ENCODE data around the gene ARNT2.

Gene ARNT2

GRCh38 chr15:80517290-80517689 lies 113.1 kb downstream of the ARNT2 start:
- no peak for DNase-seq (ENCODE audit: low read depth)

DNA sequence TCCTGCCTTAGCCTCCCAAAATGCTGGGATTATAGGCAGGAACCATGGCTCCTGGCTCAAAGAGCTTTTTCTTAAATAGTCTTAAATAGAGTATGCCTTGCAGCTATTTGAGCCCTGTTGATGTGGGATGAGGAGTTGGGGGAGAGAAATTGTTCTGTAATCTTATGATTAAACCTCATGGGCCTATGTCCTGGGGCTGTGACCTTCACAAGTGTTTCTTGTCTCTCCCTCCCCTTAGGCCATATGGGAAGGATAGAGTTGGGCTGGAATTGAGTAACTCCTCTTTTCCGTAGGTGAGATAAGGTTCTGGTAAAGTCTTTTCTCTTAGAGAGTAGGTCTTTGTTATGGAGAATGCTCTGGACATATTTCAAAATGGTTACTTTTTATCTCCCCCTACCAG lies 114.3 kb downstream of the ARNT2 start:
- no peak for DNase-seq (ENCODE audit: low read depth)

DNA sequence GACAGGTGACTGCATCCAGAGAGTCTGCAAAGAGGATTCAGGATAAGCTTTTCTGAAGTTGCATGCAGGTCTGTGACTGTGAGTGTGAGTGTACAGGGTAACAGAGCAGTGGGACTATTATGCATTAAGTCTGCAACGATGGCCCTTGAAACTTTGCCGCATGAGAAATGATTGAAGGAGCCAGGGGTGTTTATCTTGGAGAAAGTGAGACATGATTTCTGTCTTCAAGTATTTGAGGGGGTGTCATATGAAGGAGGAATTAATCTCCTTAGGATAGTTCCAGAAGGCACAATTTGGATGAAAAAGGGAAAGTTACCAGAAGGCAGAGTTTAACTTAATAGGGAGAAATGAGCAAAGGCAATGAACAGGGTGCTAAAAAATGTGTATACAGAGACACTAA lies 119.6 kb downstream of the ARNT2 start:
- DNase-seq (ENCODE audit: low read depth), result no peak

- no peak for DNase-seq (ENCODE audit: low read depth)
These were observed 121.7 kb downstream of the ARNT2 start for GRCh38 chr15:80525853-80526252.

- no peak for DNase-seq (ENCODE audit: low read depth)
These were observed 122.6 kb downstream of the ARNT2 start for GRCh38 chr15:80526556-80527340.

DNA sequence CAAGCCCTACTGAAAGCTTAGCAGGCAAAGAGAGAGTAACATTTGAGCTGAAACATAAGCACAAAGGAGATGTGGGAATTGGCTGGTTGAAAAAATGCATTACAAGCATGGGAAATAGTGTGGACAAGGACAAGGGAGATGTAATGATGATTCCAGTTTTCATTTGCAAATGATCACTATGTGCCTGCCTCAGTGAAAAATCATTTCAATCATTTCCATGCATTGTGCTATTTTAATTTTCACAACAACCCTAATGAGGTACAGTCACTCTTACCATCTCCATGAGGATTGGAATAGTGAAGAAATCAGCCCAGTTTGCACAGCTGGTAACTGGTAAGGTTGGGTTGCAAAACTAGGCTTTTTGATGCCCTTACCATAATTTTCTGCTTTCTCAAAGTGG lies 123.2 kb downstream of the ARNT2 start:
- no peak for DNase-seq (ENCODE audit: low read depth)

DNA sequence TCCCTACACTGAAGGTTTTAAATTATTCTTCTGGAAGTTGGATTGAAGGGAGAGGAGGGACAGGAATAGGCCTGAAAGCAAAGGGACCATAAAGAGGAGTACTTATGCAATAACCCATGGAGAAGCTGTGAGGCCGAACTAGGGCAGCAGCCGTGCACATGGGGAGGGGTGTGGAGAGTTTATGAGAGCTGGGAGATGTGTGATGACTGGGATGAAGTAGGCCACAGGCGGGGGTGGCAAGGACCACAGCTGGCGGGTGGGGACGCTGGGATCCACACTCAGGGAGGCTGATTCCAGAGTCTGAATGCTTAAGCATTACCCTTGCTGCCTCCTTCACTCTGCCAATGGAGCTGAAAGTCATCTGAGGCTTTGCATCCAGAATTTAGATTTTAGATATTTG lies 123.8 kb downstream of the ARNT2 start:
- DNase-seq (ENCODE audit: low read depth), result no peak

- no peak for DNase-seq (ENCODE audit: low read depth)
These were observed 126.7 kb downstream of the ARNT2 start for GRCh38 chr15:80530737-80531365.

GRCh38 chr15:80531388-80531787 lies 127.2 kb downstream of the ARNT2 start:
- DNase-seq (ENCODE audit: low read depth), result no peak

GRCh38 chr15:80531796-80532195 lies 127.6 kb downstream of the ARNT2 start:
- peak; percentile 38 for DNase-seq (ENCODE audit: low read depth)

DNA sequence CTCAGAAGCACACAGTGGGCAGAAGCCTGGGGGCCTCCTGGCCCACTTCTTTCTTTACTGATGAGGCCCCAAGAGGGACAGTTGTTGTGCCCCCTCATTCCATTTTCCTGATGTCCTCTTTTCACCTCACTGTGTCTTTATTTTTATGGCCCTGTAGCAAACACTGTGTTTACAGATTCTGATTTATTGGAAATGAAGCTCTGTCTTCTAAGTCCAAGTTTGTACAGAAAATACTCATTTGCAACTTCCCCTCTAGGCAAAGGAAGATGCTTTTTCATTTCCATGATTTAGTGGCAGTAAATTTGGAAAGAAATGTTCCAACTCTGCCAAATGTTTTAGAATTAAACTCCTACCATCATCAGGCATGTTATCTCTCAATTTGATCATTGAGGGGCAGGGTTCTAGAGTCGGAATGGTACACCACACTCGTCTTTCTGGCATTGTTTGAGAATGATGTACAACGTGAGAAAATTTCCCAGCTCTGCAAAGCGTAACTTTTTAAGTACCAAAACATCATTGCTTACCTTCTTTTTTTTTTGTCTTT lies 129.7 kb downstream of the ARNT2 start:
- no peak for DNase-seq (ENCODE audit: low read depth)

GRCh38 chr15:80536231-80536630 lies 132.0 kb downstream of the ARNT2 start:
- no peak for DNase-seq (ENCODE audit: low read depth)

- no peak for DNase-seq (ENCODE audit: low read depth)
These were observed 132.5 kb downstream of the ARNT2 start for GRCh38 chr15:80536716-80537115.

- DNase-seq (ENCODE audit: low read depth), result no peak
These were observed 140.9 kb downstream of the ARNT2 start for GRCh38 chr15:80545078-80545477.

DNA sequence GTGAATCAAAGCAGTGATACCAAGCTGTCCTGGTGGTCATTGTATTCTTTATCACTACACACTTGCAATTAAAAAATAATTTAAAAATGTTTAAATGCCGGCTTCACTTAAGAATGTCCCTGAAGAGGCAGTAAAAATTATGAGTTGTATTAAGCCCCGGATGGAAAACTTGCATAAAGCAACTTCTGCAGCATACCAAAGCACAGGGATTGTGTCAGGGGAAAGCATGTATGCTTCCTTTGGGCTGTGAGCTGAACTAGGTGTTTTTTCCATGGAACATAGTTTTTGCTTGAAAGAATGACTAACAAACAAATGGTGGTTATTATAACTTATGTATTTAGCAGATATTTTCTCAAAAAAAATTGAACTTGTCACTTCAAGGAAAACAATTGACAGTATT lies 143.1 kb downstream of the ARNT2 start:
- DNase-seq (ENCODE audit: low read depth), result no peak

DNA sequence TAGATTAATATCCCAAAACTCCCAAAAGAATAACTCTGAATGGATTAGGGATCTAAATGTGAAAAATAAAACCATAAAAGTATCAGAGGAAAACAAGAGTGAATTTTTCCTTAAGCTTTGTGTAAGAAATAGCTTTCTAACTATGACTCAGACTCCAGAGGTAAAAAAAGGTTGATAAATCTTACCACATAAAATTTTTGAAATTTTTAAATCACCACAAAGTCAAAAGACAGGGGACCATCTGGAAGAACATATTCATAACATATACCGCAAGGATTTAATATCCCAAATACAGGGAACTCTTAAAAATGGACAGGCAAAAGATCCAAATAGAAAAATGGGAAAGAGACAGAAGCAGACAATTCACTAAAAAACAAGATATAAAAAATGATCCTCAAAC lies 145.0 kb downstream of the ARNT2 start:
- DNase-seq (ENCODE audit: low read depth), result no peak

- DNase-seq (ENCODE audit: low read depth), result no peak
These were observed 145.5 kb downstream of the ARNT2 start for GRCh38 chr15:80549654-80550053.

GRCh38 chr15:80550219-80550907 lies 146.2 kb downstream of the ARNT2 start:
- DNase-seq (ENCODE audit: low read depth), result no peak

DNA sequence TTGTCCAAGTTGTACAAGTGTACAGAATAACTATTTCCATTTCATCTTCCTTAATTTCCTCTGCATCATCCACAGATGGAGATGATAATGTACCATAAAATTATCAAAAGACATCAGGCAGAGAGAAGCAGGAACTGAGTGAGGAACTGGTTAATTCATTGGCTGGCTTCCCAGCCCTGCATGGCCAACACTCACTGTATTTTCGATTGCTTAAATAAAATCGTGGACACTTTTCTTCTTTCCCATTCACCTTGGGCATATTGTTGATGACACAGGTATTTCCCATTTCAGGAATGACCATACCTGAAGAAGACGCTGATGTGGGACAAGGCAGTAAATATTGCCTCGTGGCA lies 146.7 kb downstream of the ARNT2 start:
- DNase-seq (ENCODE audit: low read depth), result no peak

DNA sequence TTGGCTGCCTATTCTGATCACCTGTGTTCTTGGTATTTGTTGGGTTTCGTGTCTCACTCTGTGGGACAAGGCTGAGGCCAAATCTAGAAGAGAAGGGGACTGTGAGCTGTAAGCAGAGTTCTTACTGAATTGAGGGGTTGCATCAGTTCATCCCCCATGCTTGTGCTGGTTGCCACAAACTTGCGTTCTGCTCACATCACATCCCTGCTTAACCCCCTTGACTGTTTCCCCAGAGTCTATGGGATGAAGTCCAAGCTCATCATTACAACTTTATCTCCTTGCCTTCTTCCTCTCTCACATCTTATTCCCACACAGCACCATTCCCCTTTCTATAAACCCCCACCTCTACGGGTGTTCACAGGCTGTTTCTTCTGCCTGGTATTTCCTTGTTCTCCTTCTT lies 147.2 kb downstream of the ARNT2 start:
- no peak for DNase-seq (ENCODE audit: low read depth)

GRCh38 chr15:80554560-80554959 lies 150.4 kb downstream of the ARNT2 start:
- DNase-seq (ENCODE audit: low read depth), result no peak

GRCh38 chr15:80556694-80557367 lies 152.6 kb downstream of the ARNT2 start:
- no peak for DNase-seq (ENCODE audit: low read depth)
